ENCODE measurements around the gene PIK3C2B.

PIK3C2B gene

GRCh38 chr1:204476563-204476962, 18.0 kb downstream of the PIK3C2B start:
- no peak overlapping the region for H3K4me3 ChIP-seq (ENCODE audit: low read length)
- no peak overlapping the region for H3K9ac ChIP-seq (ENCODE audit: low read depth, low read length)
- H3K27me3 ChIP-seq (ENCODE audit: insufficient read depth, low read length), result no peaks in the 10 kb centered on the region
- peaks cover 9% of the 10 kb centered on the region for H3K4me1 ChIP-seq (ENCODE audit: insufficient read depth, low read length)
- no peaks in the 10 kb centered on the region for H3K9me3 ChIP-seq (ENCODE audit: insufficient read depth, low read depth, low read length)
- no peak overlapping the region for H3K27ac ChIP-seq (ENCODE audit: low read length)
- H3K36me3 ChIP-seq (ENCODE audit: insufficient read depth, low read depth, low read length), result no peaks in the 10 kb centered on the region

GRCh38 chr1:204475656-204476432, 18.8 kb downstream of the PIK3C2B start:
- H3K9me3 ChIP-seq (ENCODE audit: insufficient read depth, low read depth, low read length), result no peaks in the 10 kb centered on the region
- H3K4me1 ChIP-seq (ENCODE audit: insufficient read depth, low read length), result peaks cover 8% of the 10 kb centered on the region
- no peaks in the 10 kb centered on the region for H3K27me3 ChIP-seq (ENCODE audit: insufficient read depth, low read length)
- no peak overlapping the region for H3K9ac ChIP-seq (ENCODE audit: low read depth, low read length)
- H3K27ac ChIP-seq (ENCODE audit: low read length), result no peak overlapping the region
- no peak overlapping the region for H3K4me3 ChIP-seq (ENCODE audit: low read length)
- no peaks in the 10 kb centered on the region for H3K36me3 ChIP-seq (ENCODE audit: insufficient read depth, low read depth, low read length)

GRCh38 chr1:204473400-204473965, 21.1 kb downstream of the PIK3C2B start:
- Histone ChIP-seq H3K4me1 (ENCODE audit: insufficient read depth, low read length) (peaks cover 8% of the 10 kb centered on the region), H3K9me3 (ENCODE audit: insufficient read depth, low read depth, low read length) (no peaks in the 10 kb centered on the region), H3K36me3 (ENCODE audit: insufficient read depth, low read depth, low read length) (no peaks in the 10 kb centered on the region; the same call in 1 of the 2 replicates), H3K27me3 (ENCODE audit: insufficient read depth, low read length) (no peaks in the 10 kb centered on the region), H3K4me3 (ENCODE audit: low read length) (no peak overlapping the region), H3K9ac (ENCODE audit: low read depth, low read length) (no peak overlapping the region), H3K27ac (ENCODE audit: low read length) (no peak overlapping the region)

GRCh38 chr1:204472660-204473059, 21.9 kb downstream of the PIK3C2B start:
- Histone ChIP-seq H3K4me3 (ENCODE audit: low read length) (no peak overlapping the region), H3K9ac (ENCODE audit: low read depth, low read length) (no peak overlapping the region), H3K4me1 (ENCODE audit: insufficient read depth, low read length) (peaks cover 8% of the 10 kb centered on the region), H3K27me3 (ENCODE audit: insufficient read depth, low read length) (no peaks in the 10 kb centered on the region), H3K9me3 (ENCODE audit: insufficient read depth, low read depth, low read length) (no peaks in the 10 kb centered on the region), H3K36me3 (ENCODE audit: insufficient read depth, low read depth, low read length) (no peaks in the 10 kb centered on the region; the same call in 1 of the 2 replicates), H3K27ac (ENCODE audit: low read length) (no peak overlapping the region)

GRCh38 chr1:204471687-204472086, 22.9 kb downstream of the PIK3C2B start:
- Histone ChIP-seq H3K9ac (ENCODE audit: low read depth, low read length) (no peak overlapping the region), H3K27me3 (ENCODE audit: insufficient read depth, low read length) (no peaks in the 10 kb centered on the region), H3K4me1 (ENCODE audit: insufficient read depth, low read length) (peaks cover 6% of the 10 kb centered on the region), H3K4me3 (ENCODE audit: low read length) (no peak overlapping the region), H3K27ac (ENCODE audit: low read length) (no peak overlapping the region), H3K9me3 (ENCODE audit: insufficient read depth, low read depth, low read length) (no peaks in the 10 kb centered on the region), H3K36me3 (ENCODE audit: insufficient read depth, low read depth, low read length) (no peaks in the 10 kb centered on the region; the same call in 1 of the 2 replicates)

- Histone ChIP-seq H3K4me1 (ENCODE audit: insufficient read depth, low read length) (peaks cover 5% of the 10 kb centered on the region), H3K27ac (ENCODE audit: low read length) (no peak overlapping the region), H3K36me3 (ENCODE audit: insufficient read depth, low read depth, low read length) (peaks cover 1% of the 10 kb centered on the region), H3K27me3 (ENCODE audit: insufficient read depth, low read length) (no peaks in the 10 kb centered on the region), H3K9ac (ENCODE audit: low read depth, low read length) (no peak overlapping the region), H3K9me3 (ENCODE audit: insufficient read depth, low read depth, low read length) (no peaks in the 10 kb centered on the region), H3K4me3 (ENCODE audit: low read length) (no peak overlapping the region)
Observed at GRCh38 chr1:204469304-204469703, 25.3 kb downstream of the PIK3C2B start.

- Histone ChIP-seq H3K27ac (ENCODE audit: low read length) (no peak overlapping the region), H3K9me3 (ENCODE audit: insufficient read depth, low read depth, low read length) (no peaks in the 10 kb centered on the region), H3K4me3 (ENCODE audit: low read length) (no peak overlapping the region), H3K36me3 (ENCODE audit: insufficient read depth, low read depth, low read length) (peaks cover 6% of the 10 kb centered on the region), H3K27me3 (ENCODE audit: insufficient read depth, low read length) (no peaks in the 10 kb centered on the region), H3K9ac (ENCODE audit: low read depth, low read length) (no peak overlapping the region), H3K4me1 (ENCODE audit: insufficient read depth, low read length) (peaks cover 5% of the 10 kb centered on the region)
Observed at GRCh38 chr1:204468766-204469302, 25.8 kb downstream of the PIK3C2B start.

GRCh38 chr1:204468206-204468605, 26.4 kb downstream of the PIK3C2B start:
- Histone ChIP-seq H3K4me1 (ENCODE audit: insufficient read depth, low read length) (no peaks in the 10 kb centered on the region; the same call in 1 of the 2 replicates), H3K36me3 (ENCODE audit: insufficient read depth, low read depth, low read length) (peaks cover 7% of the 10 kb centered on the region), H3K27me3 (ENCODE audit: insufficient read depth, low read length) (no peaks in the 10 kb centered on the region), H3K9ac (ENCODE audit: low read depth, low read length) (no peak overlapping the region), H3K4me3 (ENCODE audit: low read length) (no peak overlapping the region), H3K27ac (ENCODE audit: low read length) (no peak overlapping the region), H3K9me3 (ENCODE audit: insufficient read depth, low read depth, low read length) (no peaks in the 10 kb centered on the region)

- Histone ChIP-seq H3K27me3 (ENCODE audit: insufficient read depth, low read length) (no peaks in the 10 kb centered on the region), H3K4me1 (ENCODE audit: insufficient read depth, low read length) (no peaks in the 10 kb centered on the region; the same call in 1 of the 2 replicates), H3K36me3 (ENCODE audit: insufficient read depth, low read depth, low read length) (peaks cover 15% of the 10 kb centered on the region), H3K9me3 (ENCODE audit: insufficient read depth, low read depth, low read length) (no peaks in the 10 kb centered on the region), H3K9ac (ENCODE audit: low read depth, low read length) (no peak overlapping the region), H3K4me3 (ENCODE audit: low read length) (no peak overlapping the region), H3K27ac (ENCODE audit: low read length) (no peak overlapping the region)
Observed at GRCh38 chr1:204466416-204467405, 27.9 kb downstream of the PIK3C2B start.

- Histone ChIP-seq H3K27me3 (ENCODE audit: insufficient read depth, low read length) (no peaks in the 10 kb centered on the region), H3K4me1 (ENCODE audit: insufficient read depth, low read length) (no peaks in the 10 kb centered on the region; the same call in 1 of the 2 replicates), H3K9ac (ENCODE audit: low read depth, low read length) (no peak overlapping the region; the same call in 1 of the 2 replicates), H3K9me3 (ENCODE audit: insufficient read depth, low read depth, low read length) (no peaks in the 10 kb centered on the region), H3K4me3 (ENCODE audit: low read length) (no peak overlapping the region), H3K27ac (ENCODE audit: low read length) (no peak overlapping the region), H3K36me3 (ENCODE audit: insufficient read depth, low read depth, low read length) (peaks cover 16% of the 10 kb centered on the region)
Observed at GRCh38 chr1:204465546-204466415, 28.8 kb downstream of the PIK3C2B start.

All from iPS-20b (cell line).